GM11168 (cell line): ENCODE data around the gene GALNTL6.

Experiments used
- in situ Hi-C: fragments of 300-500 bp; cut with MboI; formaldehyde crosslinking; loops from one replicate; pipeline ENCODE4 v1.12.0; 2022; ENCODE audit warnings: low sequenced_read_pairs; ENCODE audit not compliant: unreplicated experiment

GALNTL6 gene

GRCh38 chr4:172096786-172097185 lies 283.6 kb downstream of the GALNTL6 start:
- in situ Hi-C loops, result no loop called here

- in situ Hi-C loops, result no loop called here
These were observed 286.2 kb downstream of the GALNTL6 start for GRCh38 chr4:172099376-172099775.

- in situ Hi-C loops, result no loop called here
These were observed 290.3 kb downstream of the GALNTL6 start for GRCh38 chr4:172103456-172103855.

- in situ Hi-C loops, result no loop called here
These were observed 291.3 kb downstream of the GALNTL6 start for GRCh38 chr4:172104539-172104938.

GRCh38 chr4:172105918-172106317 lies 292.7 kb downstream of the GALNTL6 start:
- in situ Hi-C loops, result no loop called here

GRCh38 chr4:172109466-172109865 lies 296.3 kb downstream of the GALNTL6 start:
- in situ Hi-C loops, result no loop called here

GRCh38 chr4:172124656-172125308 lies 311.6 kb downstream of the GALNTL6 start:
- in situ Hi-C loops, result no loop called here

GRCh38 chr4:172125443-172125842 lies 312.2 kb downstream of the GALNTL6 start:
- in situ Hi-C loops, result no loop called here

- in situ Hi-C loops, result no loop called here
These were observed 314.0 kb downstream of the GALNTL6 start for GRCh38 chr4:172127168-172127567.

- in situ Hi-C loops, result no loop called here
These were observed 316.4 kb downstream of the GALNTL6 start for GRCh38 chr4:172129593-172129992.

GRCh38 chr4:172134521-172134920 lies 321.3 kb downstream of the GALNTL6 start:
- in situ Hi-C loops, result no loop called here

- in situ Hi-C loops, result no loop called here
These were observed 327.8 kb downstream of the GALNTL6 start for GRCh38 chr4:172141025-172141424.

- in situ Hi-C loops, result no loop called here
These were observed 329.1 kb downstream of the GALNTL6 start for GRCh38 chr4:172142281-172142741.

GRCh38 chr4:172143605-172144314 lies 330.6 kb downstream of the GALNTL6 start:
- in situ Hi-C loops, result no loop called here

GRCh38 chr4:172147687-172148086 lies 334.5 kb downstream of the GALNTL6 start:
- in situ Hi-C loops, result no loop called here

- in situ Hi-C loops, result no loop called here
These were observed 336.1 kb downstream of the GALNTL6 start for GRCh38 chr4:172149329-172149728.

GRCh38 chr4:172152284-172152683 lies 339.1 kb downstream of the GALNTL6 start:
- in situ Hi-C loops, result no loop called here

GRCh38 chr4:172153719-172154118 lies 340.5 kb downstream of the GALNTL6 start:
- in situ Hi-C loops, result no loop called here

- in situ Hi-C loops, result no loop called here
These were observed 342.7 kb downstream of the GALNTL6 start for GRCh38 chr4:172155838-172156345.

- in situ Hi-C loops, result no loop called here
These were observed 344.7 kb downstream of the GALNTL6 start for GRCh38 chr4:172157946-172158345.

- in situ Hi-C loops, result no loop called here
These were observed 350.0 kb downstream of the GALNTL6 start for GRCh38 chr4:172163215-172163614.

GRCh38 chr4:172168888-172169287 lies 355.7 kb downstream of the GALNTL6 start:
- in situ Hi-C loops, result no loop called here
